Mesendoderm (in vitro differentiated cells): ENCODE data around the gene OSBPL1A.

ENCODE experiments used
- DNase-seq: peaks from one replicate; pipeline ENCODE4 v3.0.0; 2013
- H2AK5ac ChIP-seq: 2 replicates; pipeline ENCODE4 v1.6.1; 2013; ENCODE audit warnings: low read length, inconsistent platforms
- H2BK120ac ChIP-seq: 2 replicates; pipeline ENCODE4 v1.6.1; 2013; ENCODE audit warnings: low read depth, mild to moderate bottlenecking, low read length, moderate library complexity, mixed read lengths
- H2BK15ac ChIP-seq: replicated peaks from 2 replicates; pipeline ENCODE4 v1.6.1; 2013; ENCODE audit warnings: low read depth, mild to moderate bottlenecking, moderate library complexity
- H2BK5ac ChIP-seq: 2 replicates; pipeline ENCODE4 v1.6.1; 2013; ENCODE audit warnings: low read length, inconsistent platforms
- H3K18ac ChIP-seq: 2 replicates; pipeline ENCODE4 v1.6.1; 2013; ENCODE audit warnings: mild to moderate bottlenecking, low read length, mixed read lengths
- H3K23ac ChIP-seq: one replicate; pipeline ENCODE4 v1.6.1; 2013; ENCODE audit warnings: low read length
- H3K27ac ChIP-seq: 2 replicates; pipeline ENCODE4 v1.5.1; 2013; ENCODE audit warnings: low read depth, mild to moderate bottlenecking, inconsistent platforms, low read length, moderate library complexity
- H3K27me3 ChIP-seq: 2 replicates; pipeline ENCODE4 v1.6.1; 2013; ENCODE audit warnings: low read length, control low read depth, mild to moderate bottlenecking, inconsistent platforms; ENCODE audit not compliant: insufficient read depth, poor library complexity
- H3K36me3 ChIP-seq: 2 replicates; pipeline ENCODE4 v1.6.1; 2013; ENCODE audit warnings: low read length, inconsistent platforms; ENCODE audit not compliant: control insufficient read depth, insufficient read depth
- H3K4ac ChIP-seq: one replicate; pipeline ENCODE4 v1.6.1; 2013; ENCODE audit warnings: low read depth, mild to moderate bottlenecking, low read length, moderate library complexity
- H3K4me1 ChIP-seq: 2 replicates; pipeline ENCODE4 v1.6.1; 2013; ENCODE audit warnings: low read depth, low read length, inconsistent platforms; ENCODE audit not compliant: control insufficient read depth
- H3K4me2 ChIP-seq: 2 replicates; pipeline ENCODE4 v1.6.1; 2013; ENCODE audit warnings: low read length
- H3K4me3 ChIP-seq: 2 replicates; pipeline ENCODE4 v1.5.1; 2013; ENCODE audit warnings: mild to moderate bottlenecking, low read length
- H3K56ac ChIP-seq: one replicate; pipeline ENCODE4 v1.6.1; 2013; ENCODE audit warnings: low read length
- H3K79me1 ChIP-seq: 2 replicates; pipeline ENCODE4 v1.6.1; 2013; ENCODE audit warnings: low read length, inconsistent platforms
- H3K79me2 ChIP-seq: 2 replicates; pipeline ENCODE4 v1.6.1; 2013; ENCODE audit warnings: mild to moderate bottlenecking, low read length; ENCODE audit not compliant: control insufficient read depth, insufficient read depth
- H3K9ac ChIP-seq: 2 replicates; pipeline ENCODE4 v1.6.1; 2013; ENCODE audit warnings: low read length, inconsistent platforms
- H4K5ac ChIP-seq: one replicate; pipeline ENCODE4 v1.6.1; 2013; ENCODE audit warnings: low read length
- H4K8ac ChIP-seq: one replicate; pipeline ENCODE4 v1.6.1; 2013; ENCODE audit warnings: low read depth, mild to moderate bottlenecking, control low read depth, low read length, moderate library complexity
- WGBS: extraction: QIAGEN DNeasy Blood & Tissue Kit; methylation state at CpG from one replicate; pipeline ENCODE4 v1.1.7; 2013; ENCODE audit warnings: low lambda C conversion rate, missing lambda C conversion rate; ENCODE audit not compliant: insufficient coverage; ENCODE audit errors: extremely low coverage; 5-methylcytosine and 5-hydroxymethylcytosine counted together

Gene OSBPL1A

GRCh38 chr18:24181806-24182205 lies 215.8 kb downstream of the OSBPL1A start:
- H2BK120ac ChIP-seq = no peak overlapping the region
- H3K79me1 ChIP-seq = no peaks in the 10 kb centered on the region
- DNase-seq = no peak
- H3K27ac ChIP-seq = no peak overlapping the region
- WGBS = no CpG with 5 or more reads among the region's 2 CpGs
- H3K18ac ChIP-seq = no peak overlapping the region
- H2AK5ac ChIP-seq = no peak overlapping the region
- no peak overlapping the region for H3K23ac ChIP-seq
- no peak overlapping the region for H4K5ac ChIP-seq
- no peak overlapping the region for H3K9ac ChIP-seq
- H3K4ac ChIP-seq = no peak overlapping the region
- H3K56ac ChIP-seq = no peak overlapping the region
- no peaks in the 10 kb centered on the region for H3K79me2 ChIP-seq
- H3K4me2 ChIP-seq = no peak overlapping the region
- no peaks in the 10 kb centered on the region for H3K36me3 ChIP-seq
- H3K4me3 ChIP-seq = no peak overlapping the region
- H3K4me1 ChIP-seq = peaks cover 3% of the 10 kb centered on the region
- no peak overlapping the region for H4K8ac ChIP-seq
- no peak overlapping the region for H2BK15ac ChIP-seq
- H3K27me3 ChIP-seq = no peaks in the 10 kb centered on the region
- no peak overlapping the region for H2BK5ac ChIP-seq

- Histone ChIP-seq H3K27me3 (no peaks in the 10 kb centered on the region), H3K23ac (no peak overlapping the region), H3K79me2 (no peaks in the 10 kb centered on the region), H3K4me3 (no peak overlapping the region), H3K4me2 (no peak overlapping the region), H4K8ac (no peak overlapping the region), H3K56ac (no peak overlapping the region), H3K27ac (no peak overlapping the region), H2BK120ac (no peak overlapping the region), H2BK5ac (no peak overlapping the region), H3K36me3 (no peaks in the 10 kb centered on the region), H3K4me1 (peaks cover 3% of the 10 kb centered on the region), H2BK15ac (no peak overlapping the region), H3K79me1 (no peaks in the 10 kb centered on the region), H3K18ac (no peak overlapping the region), H4K5ac (no peak overlapping the region), H3K4ac (no peak overlapping the region), H2AK5ac (no peak overlapping the region), H3K9ac (no peak overlapping the region)
- no peak for DNase-seq
- WGBS = 100% methylated on average over 1 of the region's 1 CpG
These were observed 217.6 kb downstream of the OSBPL1A start for GRCh38 chr18:24180048-24180447.

- Histone ChIP-seq H2BK120ac (no peak overlapping the region), H3K56ac (no peak overlapping the region), H2BK5ac (no peak overlapping the region), H3K4me1 (peaks cover 3% of the 10 kb centered on the region), H3K4ac (no peak overlapping the region), H3K27me3 (no peaks in the 10 kb centered on the region), H3K27ac (no peak overlapping the region), H3K79me1 (no peaks in the 10 kb centered on the region), H3K79me2 (no peaks in the 10 kb centered on the region), H3K9ac (no peak overlapping the region), H3K18ac (no peak overlapping the region), H3K23ac (no peak overlapping the region), H2AK5ac (no peak overlapping the region), H3K4me3 (no peak overlapping the region), H3K36me3 (no peaks in the 10 kb centered on the region), H3K4me2 (no peak overlapping the region), H4K5ac (no peak overlapping the region), H4K8ac (no peak overlapping the region), H2BK15ac (no peak overlapping the region)
- peak; percentile 67 for DNase-seq
- WGBS = no CpG with 5 or more reads among the region's 5 CpGs
These were observed 220.0 kb downstream of the OSBPL1A start for GRCh38 chr18:24177499-24178133.

GRCh38 chr18:24176727-24177416 lies 220.8 kb downstream of the OSBPL1A start:
- Histone ChIP-seq H3K4ac (no peak overlapping the region), H3K23ac (no peak overlapping the region), H3K4me1 (peaks cover 3% of the 10 kb centered on the region), H3K56ac (peak overlapping the region; percentile 52), H3K79me2 (no peaks in the 10 kb centered on the region), H4K8ac (no peak overlapping the region), H4K5ac (no peak overlapping the region), H3K4me3 (no peak overlapping the region), H3K27me3 (no peaks in the 10 kb centered on the region), H2BK120ac (no peak overlapping the region), H3K9ac (no peak overlapping the region), H3K27ac (no peak overlapping the region), H3K79me1 (no peaks in the 10 kb centered on the region), H3K18ac (no peak overlapping the region), H2BK15ac (no peak overlapping the region), H3K4me2 (no peak overlapping the region), H3K36me3 (no peaks in the 10 kb centered on the region), H2AK5ac (no peak overlapping the region), H2BK5ac (no peak overlapping the region)
- WGBS = no CpG with 5 or more reads among the region's 7 CpGs
- DNase-seq = peak; percentile 82

- Histone ChIP-seq H2BK5ac (no peak overlapping the region), H3K27me3 (no peaks in the 10 kb centered on the region), H3K36me3 (no peaks in the 10 kb centered on the region)
These were observed 223.6 kb downstream of the OSBPL1A start for GRCh38 chr18:24173997-24174396.

More at GRCh38 chr18:24173997-24174396, 223.6 kb downstream of the OSBPL1A start:
- Histone ChIP-seq H4K8ac (no peak overlapping the region), H4K5ac (no peak overlapping the region), H3K9ac (no peak overlapping the region), H3K4me2 (no peak overlapping the region), H2BK15ac (no peak overlapping the region), H3K4me3 (no peak overlapping the region), H2BK120ac (no peak overlapping the region), H3K18ac (no peak overlapping the region), H3K4me1 (no peaks in the 10 kb centered on the region), H3K79me2 (no peaks in the 10 kb centered on the region), H3K4ac (no peak overlapping the region), H3K23ac (no peak overlapping the region), H3K56ac (no peak overlapping the region), H3K79me1 (no peaks in the 10 kb centered on the region), H3K27ac (no peak overlapping the region), H2AK5ac (no peak overlapping the region)
- WGBS = no CpG with 5 or more reads among the region's 3 CpGs
- no peak for DNase-seq
